Astrocyte (in vitro differentiated cells and primary cell): ENCODE measurements around the gene YWHAB.

ENCODE experiments used
- CTCF ChIP-seq: IDR thresholded peaks from 2 replicates; pipeline ENCODE4 v1.5.1; 2011; ENCODE audit warnings: low read depth, mild to moderate bottlenecking, inconsistent platforms, low read length, moderate library complexity; ENCODE audit not compliant: insufficient read depth
- EZH2 ChIP-seq: IDR thresholded peaks from 2 replicates; pipeline ENCODE4 v1.6.1; 2012; ENCODE audit warnings: mild to moderate bottlenecking, low read length, inconsistent platforms; ENCODE audit not compliant: insufficient read depth

- TF ChIP-seq CTCF: no peak
- TF ChIP-seq EZH2: no peak
These were observed 70.9 kb downstream of the YWHAB start for GRCh38 chr20:44956410-44956809.
